Kidney epithelial cell (primary cell): ENCODE measurements around the gene BRF1. TPM values are rescaled to one million over a fixed set of nuclear protein-coding genes. Genes with fewer than 3 reads are reported as not detected.

Experiments used
- DNase-seq: peaks from one replicate; pipeline ENCODE4 v3.0.0-alpha.2; 2010; ENCODE audit warnings: low read depth
- H3K27me3 ChIP-seq: 2 replicates; pipeline ENCODE4 v1.6.0; 2011; ENCODE audit warnings: low read length; ENCODE audit not compliant: control insufficient read depth, insufficient read depth
- H3K36me3 ChIP-seq: 2 replicates; pipeline ENCODE4 v1.5.1; 2011; ENCODE audit warnings: low read length; ENCODE audit not compliant: control insufficient read depth, insufficient read depth
- H3K4me3 ChIP-seq: 2 replicates; pipeline ENCODE4 v1.5.1; 2011; ENCODE audit warnings: low read depth, mild to moderate bottlenecking, control low read depth, low read length
- CTCF ChIP-seq: IDR thresholded peaks from 2 replicates; pipeline ENCODE4 v1.5.1; 2011; ENCODE audit warnings: mild to moderate bottlenecking, moderate library complexity, low read length, control low read depth, inconsistent platforms; ENCODE audit not compliant: insufficient read depth, poor library complexity, severe bottlenecking
- total RNA-seq: library from RNA; depleted of rRNA; stranded (reverse); fragments of >200 nt; gene quantifications from 2 replicates; pipeline ENCODE4 v1.2.3, GENCODE V29; 2015

The BRF1 gene
- total RNA-seq, 1 donor from 2014 or later = 48.4 TPM

- H3K27me3 ChIP-seq = no peaks in the 10 kb centered on the region
These were observed 89.6 kb downstream of the BRF1 start for GRCh38 chr14:105211086-105211757.

GRCh38 chr14:105210266-105211025 is 90.4 kb downstream of the BRF1 start:
- Histone ChIP-seq H3K4me3 (no peak overlapping the region), H3K36me3 (peaks cover 1% of the 10 kb centered on the region), H3K27me3 (peaks cover 2% of the 10 kb centered on the region)
- no peak for DNase-seq
- no peak for TF ChIP-seq CTCF

More at GRCh38 chr14:105211086-105211757, 89.6 kb downstream of the BRF1 start:
- TF ChIP-seq CTCF = no peak
- peaks cover 1% of the 10 kb centered on the region for H3K36me3 ChIP-seq
- no peak overlapping the region for H3K4me3 ChIP-seq
- DNase-seq = no peak

GRCh38 chr14:105209646-105210045 is 91.2 kb downstream of the BRF1 start:
- no peak overlapping the region for H3K4me3 ChIP-seq
- no peak for DNase-seq
- H3K36me3 ChIP-seq = peaks cover 1% of the 10 kb centered on the region
- H3K27me3 ChIP-seq = peaks cover 2% of the 10 kb centered on the region
- no peak for TF ChIP-seq CTCF

GRCh38 chr14:105209091-105209490 is 91.7 kb downstream of the BRF1 start:
- no peak for TF ChIP-seq CTCF
- Histone ChIP-seq H3K27me3 (peaks cover 2% of the 10 kb centered on the region), H3K4me3 (no peak overlapping the region), H3K36me3 (peaks cover 1% of the 10 kb centered on the region)
- no peak for DNase-seq

- no peak overlapping the region for H3K4me3 ChIP-seq
- no peak for DNase-seq
- TF ChIP-seq CTCF = no peak
- peaks cover 1% of the 10 kb centered on the region for H3K36me3 ChIP-seq
- H3K27me3 ChIP-seq = peaks cover 5% of the 10 kb centered on the region
These were observed 92.1 kb downstream of the BRF1 start for GRCh38 chr14:105208738-105209075.
